NCI-H2227 (cell line): ENCODE data around the gene KCNE1.

Source experiments
- DNase-seq: peaks from one replicate; lab custom pipeline; 2025; ENCODE audit not compliant: unreplicated experiment; lab: John Stamatoyannopoulos, UW

The KCNE1 gene

GRCh38 chr21:34536311-34536710 is 24.3 kb upstream of the KCNE1 start:
- no peak for DNase-seq

- no peak for DNase-seq
Measured at GRCh38 chr21:34535886-34536285, 23.9 kb upstream of the KCNE1 start.

DNA sequence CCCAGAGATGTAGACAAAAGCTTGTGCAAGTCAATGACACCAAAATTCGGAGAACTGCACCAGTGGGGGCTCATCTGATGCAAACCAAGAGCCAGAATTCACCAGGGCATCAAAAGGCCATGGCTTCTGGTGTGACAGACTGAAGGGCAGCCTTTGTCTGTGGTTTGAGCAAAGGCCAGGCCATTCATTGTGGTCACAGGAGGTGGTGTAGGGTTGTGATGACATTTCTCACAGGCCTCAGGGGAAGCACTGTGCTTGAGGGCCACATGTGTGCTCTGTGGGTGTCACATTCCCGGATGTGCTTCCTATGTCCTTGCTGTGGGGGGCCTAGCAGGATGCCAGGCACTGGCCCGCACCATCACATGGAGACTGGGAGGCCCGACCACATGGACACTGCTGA is 22.5 kb upstream of the KCNE1 start:
- DNase-seq = no peak

DNA sequence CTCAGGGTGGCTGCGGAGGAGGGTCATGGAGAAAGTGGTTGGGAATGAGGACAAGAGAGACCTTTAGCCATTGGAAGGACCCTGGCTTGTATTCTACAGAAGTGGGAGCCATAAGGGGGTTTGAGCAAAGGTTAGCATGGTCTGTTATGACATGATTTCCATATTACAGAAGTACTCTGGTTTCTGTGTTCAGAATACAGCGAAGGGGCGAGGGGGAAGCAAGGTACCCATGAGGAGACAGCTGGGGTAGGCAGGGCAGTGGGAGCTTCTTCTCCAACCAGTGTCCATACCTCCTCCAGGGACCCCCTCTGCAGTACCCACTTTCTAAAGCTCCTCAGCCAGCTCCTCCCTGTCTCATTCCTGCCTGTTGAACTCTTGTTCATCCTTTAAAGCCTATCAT is 21.9 kb upstream of the KCNE1 start:
- DNase-seq = no peak

DNA sequence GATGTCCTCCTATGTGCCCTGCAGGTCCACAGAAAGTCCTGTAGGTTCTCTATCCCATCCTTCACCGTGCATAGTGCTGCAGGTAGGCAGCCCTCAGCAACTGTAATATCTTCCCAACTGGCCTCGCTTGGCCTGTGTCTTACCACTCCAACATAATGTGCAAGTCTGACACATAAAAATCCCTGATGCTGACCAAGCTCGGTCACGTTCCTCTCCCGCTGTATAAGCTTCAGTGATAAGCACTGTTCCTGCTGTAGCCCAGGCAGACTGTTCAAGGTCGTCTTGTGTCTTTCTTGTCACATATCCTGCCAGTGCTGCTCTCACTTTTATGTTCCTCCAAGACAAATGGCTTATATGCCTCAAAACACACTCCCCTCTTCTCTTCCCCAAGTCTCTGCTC is 19.4 kb upstream of the KCNE1 start:
- DNase-seq = no peak

- no peak for DNase-seq
Measured at GRCh38 chr21:34530261-34530660, 18.3 kb upstream of the KCNE1 start.

GRCh38 chr21:34528131-34528561 is 16.1 kb upstream of the KCNE1 start:
- no peak for DNase-seq

DNA sequence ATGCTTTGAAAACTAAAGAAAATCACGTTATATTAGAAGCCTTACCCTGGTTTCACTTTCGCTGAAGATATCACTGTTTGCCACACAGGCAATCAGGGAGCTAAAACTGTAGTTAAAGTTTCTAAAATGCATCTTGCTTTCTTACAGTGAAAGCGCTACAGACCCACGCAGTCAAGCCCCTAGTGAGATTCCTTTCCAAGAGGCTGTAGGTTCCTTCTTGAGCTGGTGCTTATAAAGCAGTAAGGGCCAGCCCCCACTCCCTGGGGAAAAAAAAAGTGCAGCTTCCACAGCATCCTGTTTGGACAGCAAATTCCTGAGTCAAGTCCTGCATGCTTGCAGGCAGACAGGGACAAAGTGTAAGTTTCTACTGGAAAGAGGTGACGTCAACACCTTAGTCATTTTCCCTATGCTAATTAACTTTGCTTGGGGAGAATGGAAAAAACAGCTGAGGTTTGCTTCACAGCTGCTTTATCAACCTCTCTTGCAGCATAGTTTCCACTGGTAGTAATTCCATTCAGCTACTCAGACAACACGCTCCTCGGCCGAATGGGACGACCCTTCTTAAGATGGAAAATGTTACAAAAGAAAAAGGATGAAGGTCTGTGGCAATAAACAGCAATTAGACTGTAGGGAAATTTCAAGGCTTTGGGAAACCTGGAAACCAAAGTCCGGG is 14.7 kb upstream of the KCNE1 start:
- no peak for DNase-seq

DNA sequence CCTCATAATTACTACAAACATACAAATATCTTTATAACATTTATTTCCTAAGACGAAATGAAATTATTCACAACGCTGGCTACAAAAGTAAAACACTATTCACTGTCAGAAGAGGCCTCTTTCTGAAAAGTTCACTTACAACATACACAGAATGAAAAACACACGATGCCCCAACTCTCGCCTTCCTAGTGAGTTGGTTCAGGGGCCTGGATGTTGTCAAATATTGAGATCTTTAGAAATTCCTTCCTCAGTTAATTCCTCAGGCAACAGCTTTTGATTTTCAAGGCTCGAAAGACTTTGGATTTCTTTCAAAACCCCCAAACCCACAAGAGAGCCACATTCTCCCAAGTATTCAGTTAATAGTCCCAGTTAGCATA is 14.2 kb upstream of the KCNE1 start:
- DNase-seq = no peak

GRCh38 chr21:34524646-34525601 is 12.9 kb upstream of the KCNE1 start:
- no peak for DNase-seq

GRCh38 chr21:34523019-34523555 is 11.1 kb upstream of the KCNE1 start:
- DNase-seq = no peak

DNA sequence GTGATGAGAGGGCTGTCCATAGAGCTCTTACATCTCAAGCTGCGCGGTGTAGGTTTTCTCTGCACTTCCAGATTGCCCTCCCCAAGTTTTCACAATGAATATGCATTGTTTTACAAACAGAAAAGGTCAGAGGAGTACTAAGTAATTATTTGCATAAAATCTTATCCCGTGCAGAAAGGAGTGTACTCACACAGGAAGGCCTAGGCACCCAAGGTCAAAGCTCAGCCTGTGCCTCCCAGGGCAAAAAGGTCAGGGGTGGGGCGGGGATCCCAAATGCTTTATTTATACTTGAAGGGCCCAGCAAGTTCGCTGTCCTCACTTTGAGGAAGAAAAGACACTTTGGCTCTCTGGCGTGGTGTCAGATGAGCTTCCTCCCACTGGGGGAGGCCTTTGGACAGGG is 10.3 kb upstream of the KCNE1 start:
- no peak for DNase-seq

DNA sequence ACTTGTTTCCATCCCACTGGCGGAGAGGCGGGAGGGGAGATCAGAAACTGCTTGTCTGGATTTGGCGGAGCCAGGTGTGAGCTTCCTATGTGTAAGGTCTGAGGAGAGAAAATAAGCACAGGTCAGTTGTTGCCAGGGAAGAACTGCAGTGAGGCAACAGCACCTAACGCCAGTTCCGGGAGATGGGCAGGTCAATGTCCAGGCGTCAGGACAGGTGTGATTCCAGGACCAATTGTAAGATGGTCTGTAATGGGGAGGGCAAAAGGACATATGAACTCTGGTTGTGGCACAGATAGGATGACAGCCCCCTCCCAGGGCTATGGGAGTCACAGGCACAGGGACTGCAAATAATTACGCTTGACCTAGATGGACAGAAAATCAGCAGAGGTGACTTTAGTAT is 9.6 kb upstream of the KCNE1 start:
- DNase-seq = no peak

DNA sequence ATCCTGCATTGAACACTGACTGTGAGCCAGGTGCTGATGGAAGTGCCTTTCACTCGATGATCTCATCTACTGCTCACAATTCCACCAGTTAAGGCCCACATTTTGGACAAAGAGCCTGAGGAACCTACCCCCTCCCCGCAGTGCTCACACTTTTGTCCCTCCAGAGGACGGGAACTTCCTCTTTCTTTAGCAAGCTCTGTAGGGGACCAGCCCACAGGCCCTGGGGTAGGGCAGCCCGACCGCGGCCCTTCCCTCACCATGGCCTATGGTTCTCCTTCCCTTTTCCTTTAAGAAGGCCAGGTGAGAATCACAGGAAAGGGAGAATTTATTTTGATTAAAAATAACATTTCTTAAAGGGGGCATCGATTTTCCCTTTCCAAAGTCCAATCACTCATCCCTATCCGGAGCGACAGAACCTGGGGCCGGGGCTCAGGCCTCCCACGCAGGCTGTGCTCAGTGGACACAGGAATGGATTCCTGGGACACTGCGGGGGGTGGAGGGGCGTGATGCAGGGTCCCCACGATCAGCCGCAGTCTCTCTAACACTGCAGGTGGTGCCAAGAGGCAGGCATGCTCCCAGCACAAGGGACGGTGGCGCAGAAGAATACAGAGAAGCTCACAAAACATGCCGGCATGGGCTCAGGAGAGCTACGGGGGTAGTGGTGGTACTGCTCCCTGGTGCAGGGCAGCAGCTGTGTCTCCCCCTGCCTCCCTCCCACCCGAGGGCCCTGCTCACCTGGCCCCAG is 8.9 kb upstream of the KCNE1 start:
- DNase-seq = no peak

DNA sequence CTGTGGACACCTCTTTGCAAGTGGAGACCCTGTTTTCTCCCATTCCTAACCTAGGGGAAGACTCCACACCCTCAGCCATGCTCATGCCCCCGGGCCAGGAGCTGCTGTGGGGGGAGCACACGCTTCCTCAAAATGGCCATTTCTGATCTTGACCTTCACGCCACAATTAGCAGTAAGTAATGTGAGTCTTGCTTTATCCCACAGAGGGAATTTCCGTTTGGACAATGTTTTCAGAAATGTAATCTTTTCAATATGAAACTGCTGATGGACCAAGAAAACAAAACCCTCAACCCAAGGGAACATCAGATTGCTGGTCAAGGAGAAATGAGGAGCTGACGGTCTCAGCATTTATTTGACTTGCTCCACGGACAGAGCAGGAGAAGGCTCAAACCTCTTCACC is 8.3 kb upstream of the KCNE1 start:
- DNase-seq = no peak

- DNase-seq = no peak
Measured at GRCh38 chr21:34519694-34520093, 7.7 kb upstream of the KCNE1 start.

DNA sequence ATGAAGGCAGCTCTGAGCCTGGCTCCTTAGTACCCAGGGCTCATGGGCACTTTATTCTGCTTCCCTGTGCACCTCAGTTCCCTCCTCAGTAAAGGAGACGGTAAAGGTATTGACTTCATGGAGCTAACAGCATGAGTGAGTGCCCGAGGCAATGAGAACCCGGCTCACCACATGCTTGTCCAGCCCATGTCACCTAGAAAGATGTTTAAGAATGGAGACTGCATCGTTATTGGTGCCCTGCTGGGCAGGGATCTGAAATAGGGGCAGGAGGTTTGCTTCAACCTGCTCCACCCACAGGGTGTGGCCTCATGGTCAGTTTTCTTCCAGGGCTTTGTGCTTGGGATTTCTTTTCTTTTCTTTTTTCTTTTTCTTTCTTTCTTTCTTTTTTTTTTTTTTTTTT is 7.0 kb upstream of the KCNE1 start:
- DNase-seq = no peak

GRCh38 chr21:34518301-34518700 is 6.3 kb upstream of the KCNE1 start:
- DNase-seq = no peak

DNA sequence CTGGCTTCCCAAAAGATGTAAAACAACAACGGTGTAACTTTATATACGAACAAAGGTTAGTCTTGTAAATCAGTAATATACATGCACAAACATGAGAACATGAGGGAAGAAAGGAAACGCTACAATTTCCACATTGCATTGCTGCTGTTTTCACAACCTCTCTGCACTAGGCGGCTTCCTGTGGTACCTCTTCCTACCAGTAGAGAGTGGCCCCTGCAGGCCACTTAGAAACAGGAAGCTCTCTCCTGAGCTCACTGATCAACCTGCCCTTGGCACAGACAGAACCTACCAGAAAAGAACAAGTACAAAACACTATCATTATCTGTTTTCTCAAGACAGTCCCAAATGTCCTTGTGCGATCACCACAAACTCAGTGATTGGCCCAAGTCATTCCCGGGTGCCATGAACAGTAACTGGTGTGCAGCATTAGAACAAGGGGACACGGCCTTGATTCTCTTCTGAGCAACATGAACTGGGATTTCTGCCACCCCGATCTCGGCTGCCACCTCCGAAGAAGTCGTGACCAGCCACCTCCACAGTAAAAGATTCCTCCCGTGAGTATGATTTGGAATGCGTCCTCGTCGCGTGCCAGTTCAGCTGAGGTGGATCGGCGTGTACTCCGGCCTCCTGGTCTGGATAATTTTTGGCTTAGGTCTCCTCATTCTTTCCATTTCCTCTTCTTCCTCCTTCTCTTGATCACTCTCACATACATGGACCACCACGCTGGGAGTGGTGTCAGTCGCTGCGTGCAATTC is 5.7 kb upstream of the KCNE1 start:
- no peak for DNase-seq

DNA sequence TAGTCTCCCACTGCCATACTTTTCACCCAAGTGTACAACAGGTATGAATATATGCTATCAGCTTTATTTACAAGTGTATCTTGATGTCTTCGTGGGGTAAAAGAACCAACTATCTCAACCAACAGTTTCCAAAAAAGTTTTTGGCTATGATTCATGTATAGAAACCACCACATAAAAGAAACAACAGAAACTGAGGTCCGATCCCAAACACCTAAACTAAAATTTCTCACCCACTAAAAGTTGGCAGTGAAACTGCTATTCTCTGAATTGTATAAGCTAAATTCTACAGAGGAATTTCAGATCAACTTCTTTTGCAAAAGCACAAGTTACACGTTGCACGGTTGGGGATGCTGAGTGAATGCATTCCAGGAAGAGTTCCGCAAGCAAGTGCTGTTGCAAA is 5.0 kb upstream of the KCNE1 start:
- no peak for DNase-seq
